Natural killer cell (primary cell): ENCODE data around the gene LIN37. TPM values are rescaled to one million over a fixed set of nuclear protein-coding genes. Genes with fewer than 3 reads are reported as not detected.

Experiments used
- ATAC-seq, 3 donors: fragments of 150-1000 bp in 2 of 3; fragments of 200-7000 bp in 1 of 3; cut with Tn5 transposase; 1 replicate in 1 of 3; 2 replicates in 2 of 3; pipeline ENCODE4 v1.10.0; 2021; ENCODE audit warnings: mild to moderate bottlenecking in 2 of 3, moderate library complexity in 2 of 3
- DNase-seq, 2 donors: peaks; one replicate each; pipeline versions ENCODE4 v3.0.0 to v3.0.0-alpha.2; 2013 to 2021; ENCODE audit warnings: mixed read lengths in 1 of 2
- H3K27ac ChIP-seq: one replicate; pipeline ENCODE4 v1.5.1; 2013; ENCODE audit warnings: mild to moderate bottlenecking, low read length
- H3K27me3 ChIP-seq: one replicate; pipeline ENCODE4 v1.6.1; 2013; ENCODE audit warnings: low read length; ENCODE audit not compliant: control insufficient read depth, insufficient read depth
- H3K36me3 ChIP-seq: one replicate; pipeline ENCODE4 v1.6.1; 2013; ENCODE audit warnings: low read length; ENCODE audit not compliant: control insufficient read depth, insufficient read depth
- H3K4me1 ChIP-seq: one replicate; pipeline ENCODE4 v1.6.1; 2013; ENCODE audit warnings: low read length; ENCODE audit not compliant: control insufficient read depth, insufficient read depth
- H3K4me3 ChIP-seq: one replicate; pipeline ENCODE4 v1.5.1; 2013; ENCODE audit warnings: low read length
- H3K9me3 ChIP-seq: one replicate; pipeline ENCODE4 v1.6.1; 2013; ENCODE audit warnings: low read length; ENCODE audit not compliant: control insufficient read depth, insufficient read depth
- H3K27ac Mint-ChIP-seq, 2 donors: one replicate each; pipeline ENCODE4 v1.8.0; 2022; ENCODE audit warnings: mild to moderate bottlenecking in 2 of 2, mixed read lengths in 2 of 2, moderate library complexity in 1 of 2
- H3K27me3 Mint-ChIP-seq, 2 donors: one replicate each; pipeline ENCODE4 v1.8.0; 2022; ENCODE audit warnings: low read depth in 2 of 2, mixed read lengths in 2 of 2
- H3K36me3 Mint-ChIP-seq: one replicate; pipeline ENCODE4 v1.8.0; 2022; ENCODE audit warnings: mixed read lengths
- H3K4me1 Mint-ChIP-seq, 2 donors: one replicate each; pipeline ENCODE4 v1.8.0; 2022; ENCODE audit warnings: mixed read lengths in 2 of 2
- H3K4me3 Mint-ChIP-seq: one replicate; pipeline ENCODE4 v1.8.0; 2022; ENCODE audit warnings: mild to moderate bottlenecking, moderate library complexity, mixed read lengths
- H3K9me3 Mint-ChIP-seq, 2 donors: one replicate each; pipeline ENCODE4 v1.8.0; 2022; ENCODE audit warnings: mixed read lengths in 2 of 2
- WGBS: methylation state at CpG from one replicate; pipeline ENCODE4 v1.1.7; 2013; ENCODE audit warnings: missing lambda C conversion rate; ENCODE audit not compliant: insufficient coverage; 5-methylcytosine and 5-hydroxymethylcytosine counted together
- intact Hi-C: fragments of 100-400 bp; cut with micrococcal nuclease; formaldehyde crosslinking; loops from one replicate; pipeline ENCODE4 v1.14.2; 2022
- total RNA-seq, 4 donors: library from RNA; stranded (reverse); fragments of 120-200 nt in 1 of 4; gene quantifications; one replicate each; pipeline versions ENCODE4 v1.2.3 to v1.2.4, GENCODE V29; 2013 to 2022
- TF ChIP-seq, protein P1 (sequence below): fragments of 200-600 bp; IDR thresholded peaks from one replicate; pipeline ENCODE4 v1.8.0; 2022; ENCODE audit warnings: antibody characterized with exemption

The LIN37 gene
- total RNA-seq, 3 donors from 2014 or later (not counting 1 experiment from before 2014, with no cell fraction given): 16.7 to 22.1 (median 18.2) TPM

DNA sequence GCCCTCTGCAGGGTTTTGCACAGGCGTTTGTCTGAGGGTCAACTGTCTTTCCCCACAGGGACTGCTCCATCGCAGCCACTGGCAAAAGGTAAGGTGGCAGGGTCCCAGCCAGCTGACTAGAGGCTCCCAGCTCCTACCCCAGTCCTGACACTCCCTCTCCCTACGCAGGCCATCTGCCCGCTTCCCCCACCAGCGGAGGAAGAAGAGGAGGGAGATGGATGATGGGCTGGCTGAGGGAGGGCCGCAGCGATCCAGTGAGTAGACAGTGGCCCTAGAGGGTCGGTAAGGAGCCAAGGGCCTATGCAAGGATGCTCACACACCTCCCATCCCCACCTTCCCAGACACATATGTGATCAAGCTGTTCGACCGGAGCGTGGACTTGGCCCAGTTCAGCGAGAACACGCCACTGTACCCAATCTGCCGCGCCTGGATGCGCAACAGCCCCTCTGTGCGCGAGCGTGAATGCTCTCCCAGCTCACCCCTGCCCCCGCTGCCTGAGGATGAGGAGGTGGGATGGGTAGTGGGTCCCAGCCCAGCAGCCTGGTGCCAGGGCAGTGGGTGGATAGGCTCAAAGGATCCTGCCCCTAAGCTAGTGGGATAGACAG is 4.5 kb downstream of the LIN37 start:
- TF ChIP-seq, protein P1, sequence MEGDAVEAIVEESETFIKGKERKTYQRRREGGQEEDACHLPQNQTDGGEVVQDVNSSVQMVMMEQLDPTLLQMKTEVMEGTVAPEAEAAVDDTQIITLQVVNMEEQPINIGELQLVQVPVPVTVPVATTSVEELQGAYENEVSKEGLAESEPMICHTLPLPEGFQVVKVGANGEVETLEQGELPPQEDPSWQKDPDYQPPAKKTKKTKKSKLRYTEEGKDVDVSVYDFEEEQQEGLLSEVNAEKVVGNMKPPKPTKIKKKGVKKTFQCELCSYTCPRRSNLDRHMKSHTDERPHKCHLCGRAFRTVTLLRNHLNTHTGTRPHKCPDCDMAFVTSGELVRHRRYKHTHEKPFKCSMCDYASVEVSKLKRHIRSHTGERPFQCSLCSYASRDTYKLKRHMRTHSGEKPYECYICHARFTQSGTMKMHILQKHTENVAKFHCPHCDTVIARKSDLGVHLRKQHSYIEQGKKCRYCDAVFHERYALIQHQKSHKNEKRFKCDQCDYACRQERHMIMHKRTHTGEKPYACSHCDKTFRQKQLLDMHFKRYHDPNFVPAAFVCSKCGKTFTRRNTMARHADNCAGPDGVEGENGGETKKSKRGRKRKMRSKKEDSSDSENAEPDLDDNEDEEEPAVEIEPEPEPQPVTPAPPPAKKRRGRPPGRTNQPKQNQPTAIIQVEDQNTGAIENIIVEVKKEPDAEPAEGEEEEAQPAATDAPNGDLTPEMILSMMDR: no peak
- peaks cover 26 to 40% of the 10 kb centered on the region in 2 donors for H3K4me1 Mint-ChIP-seq
- no peak overlapping the region for H3K27ac ChIP-seq
- no peak overlapping the region for H3K4me3 Mint-ChIP-seq
- no peaks in the 10 kb centered on the region for H3K36me3 Mint-ChIP-seq
- H3K27ac Mint-ChIP-seq: no peak overlapping the region
- intact Hi-C loops: no loop called here
- ATAC-seq (no peak), DNase-seq (no peak)
- peaks cover 0 to 17% of the 10 kb centered on the region in 2 donors for H3K27me3 Mint-ChIP-seq
- no peak overlapping the region for H3K4me3 ChIP-seq
- 96% methylated on average over 15 of the region's 20 CpGs for WGBS
- peaks cover 24% of the 10 kb centered on the region for H3K36me3 ChIP-seq
- no peaks in the 10 kb centered on the region for H3K9me3 Mint-ChIP-seq
- peaks cover 35% of the 10 kb centered on the region for H3K4me1 ChIP-seq
- H3K27me3 ChIP-seq: no peaks in the 10 kb centered on the region
- no peaks in the 10 kb centered on the region for H3K9me3 ChIP-seq

DNA sequence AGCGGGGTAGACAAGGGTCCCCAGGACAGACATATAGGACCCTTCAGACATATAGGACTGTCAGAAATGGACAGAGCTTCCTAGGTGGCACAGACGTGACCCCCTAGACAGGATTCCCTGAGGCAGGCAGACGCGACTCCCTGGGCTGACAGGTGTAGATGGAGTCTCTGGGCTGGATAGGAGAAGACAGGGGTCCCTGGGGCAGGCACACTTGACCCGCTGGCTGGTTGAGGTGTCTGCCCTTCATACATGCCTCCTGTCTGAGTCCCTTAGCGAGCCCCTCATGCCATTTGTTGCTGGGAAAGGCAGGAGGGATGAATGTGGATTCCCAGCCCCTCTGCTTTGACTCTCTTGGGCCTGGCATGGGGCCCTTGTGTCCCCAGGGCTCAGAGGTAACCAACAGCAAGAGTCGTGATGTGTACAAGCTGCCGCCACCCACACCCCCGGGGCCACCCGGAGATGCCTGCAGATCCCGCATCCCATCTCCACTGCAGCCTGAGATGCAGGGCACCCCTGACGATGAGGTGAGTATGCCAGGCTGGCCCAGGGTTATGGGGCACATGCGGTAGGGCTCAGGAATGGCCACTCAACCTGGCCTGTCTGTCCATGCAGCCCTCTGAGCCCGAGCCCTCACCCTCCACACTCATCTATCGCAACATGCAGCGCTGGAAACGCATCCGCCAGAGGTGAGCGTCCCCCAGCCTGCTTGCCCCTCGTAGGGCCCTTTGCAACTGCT is 5.4 kb downstream of the LIN37 start:
- Histone ChIP-seq H3K4me3 (no peak overlapping the region), H3K27me3 (no peaks in the 10 kb centered on the region), H3K4me1 (peaks cover 34% of the 10 kb centered on the region), H3K27ac (no peak overlapping the region), H3K9me3 (no peaks in the 10 kb centered on the region), H3K36me3 (peaks cover 24% of the 10 kb centered on the region)
- no peak for DNase-seq
- Mint-ChIP-seq H3K4me3 (no peak overlapping the region), H3K27me3 (peaks cover 0 to 18% of the 10 kb centered on the region in 2 donors), H3K36me3 (no peaks in the 10 kb centered on the region), H3K4me1 (peaks cover 25 to 41% of the 10 kb centered on the region in 2 donors), H3K27ac (no peak overlapping the region), H3K9me3 (no peaks in the 10 kb centered on the region)
- ATAC-seq: no peak
- intact Hi-C loops: no loop called here
- 96% methylated on average over 20 of the region's 20 CpGs for WGBS
- TF ChIP-seq, protein P1: no peak

DNA sequence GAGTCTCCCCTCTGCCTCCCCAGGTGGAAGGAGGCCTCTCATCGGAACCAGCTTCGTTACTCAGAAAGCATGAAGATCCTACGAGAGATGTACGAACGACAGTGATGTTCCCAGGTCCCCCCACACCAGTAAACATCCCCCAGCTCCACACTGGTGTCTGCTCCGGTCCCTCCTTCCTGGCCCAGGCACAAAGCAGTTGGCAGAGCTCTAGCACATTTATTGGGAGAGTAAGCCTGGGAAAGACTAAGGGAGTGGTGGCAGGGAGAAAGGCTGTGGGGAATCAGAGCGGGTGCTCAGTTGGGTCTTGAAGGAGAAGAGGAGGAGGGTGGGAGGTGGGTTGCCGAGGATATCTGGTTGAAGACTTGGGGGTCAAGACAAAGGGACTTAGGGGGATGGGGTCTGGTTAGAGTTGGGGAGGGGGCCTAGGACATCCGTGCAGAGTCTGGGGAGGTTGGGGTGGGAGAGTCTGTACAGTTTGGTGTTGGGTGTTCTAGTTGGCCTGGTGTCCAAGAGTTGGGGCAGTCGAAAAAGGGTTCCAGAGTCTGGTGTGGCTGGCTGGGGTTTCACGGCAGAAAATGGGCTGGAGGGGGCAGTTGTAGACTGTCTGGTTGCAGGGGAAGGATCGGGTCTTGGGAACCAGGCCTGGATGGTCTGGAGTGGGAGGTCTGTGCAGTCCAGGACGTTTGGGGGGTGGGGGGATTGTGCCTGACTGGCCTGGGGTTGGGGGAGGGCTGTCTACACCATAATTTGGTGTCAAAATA is 6.2 kb downstream of the LIN37 start:
- no peak for ATAC-seq
- no peaks in the 10 kb centered on the region for H3K36me3 Mint-ChIP-seq
- intact Hi-C loops: loop anchor here (5.0 kb wide), 1 partner anchor 112 kb away; the partner anchor contains the start of gene ETV2
- H3K4me3 Mint-ChIP-seq: peak overlapping the region; percentile 37
- Histone ChIP-seq H3K4me1 (peaks cover 34% of the 10 kb centered on the region), H3K27me3 (no peaks in the 10 kb centered on the region), H3K4me3 (no peak overlapping the region), H3K9me3 (no peaks in the 10 kb centered on the region), H3K36me3 (peaks cover 24% of the 10 kb centered on the region), H3K27ac (no peak overlapping the region)
- H3K9me3 Mint-ChIP-seq: no peaks in the 10 kb centered on the region
- TF ChIP-seq, protein P1: no peak
- 93% methylated on average over 13 of the region's 13 CpGs for WGBS
- H3K27me3 Mint-ChIP-seq: peaks cover 0 to 18% of the 10 kb centered on the region in 2 donors
- no peak for DNase-seq
- peaks cover 29 to 41% of the 10 kb centered on the region in 2 donors for H3K4me1 Mint-ChIP-seq
- no peak overlapping the region for H3K27ac Mint-ChIP-seq
